ENCODE measurements around the gene TMEM270.
A peak's percentile ranks its signal among the peaks of the same experiment; 100 is the strongest.
"Not testable (repeated sequence)": the region's sequence is repeated elsewhere in the genome, so short reads cannot be mapped to it uniquely, and the experiment has no call there.

TMEM270 gene

GRCh38 chr7:73844131-73844547, 16.8 kb upstream of the TMEM270 start:
- no peak overlapping the region for H3K27ac ChIP-seq
- DNase-seq (ENCODE audit: low spot score): no peak
- no peak for TF ChIP-seq CTCF (conservative IDR thresholded peaks at IDR 0.05; ENCODE audit: low read depth)
- CTCF ChIA-PET: interaction anchor here (1.2 kb wide), 1 partner anchor 33 kb away, joined by 6 read pairs; no protein-coding TSS in a partner anchor
- POLR2A ChIA-PET (ENCODE audit: low non-redundant PET): interaction anchor here (1.6 kb wide), 1 partner anchor 11 kb away, joined by 8 read pairs; no protein-coding TSS in a partner anchor

- peak overlapping the region; percentile 61 for H3K27ac ChIP-seq
- POLR2A ChIA-PET (ENCODE audit: low non-redundant PET): interaction anchor here (0.6 kb wide), 1 partner anchor 23 kb away, joined by 3 read pairs; no protein-coding TSS in a partner anchor
- DNase-seq (ENCODE audit: low spot score): peak; percentile 52
- no peak for TF ChIP-seq CTCF (conservative IDR thresholded peaks at IDR 0.05; ENCODE audit: low read depth)
- CTCF ChIA-PET: interaction anchor here (0.6 to 1.2 kb wide), 2 partner anchors 34 to 1197 kb away, joined by 3 to 6 read pairs; no protein-coding TSS in a partner anchor
Observed at GRCh38 chr7:73844848-73845460, 16.0 kb upstream of the TMEM270 start.

GRCh38 chr7:73845701-73846195, 15.2 kb upstream of the TMEM270 start:
- CTCF ChIA-PET; H3K27ac ChIP-seq; POLR2A ChIA-PET (ENCODE audit: low non-redundant PET); DNase-seq (ENCODE audit: low spot score): not testable (repeated sequence)

- ChIA-PET POLR2A (ENCODE audit: low non-redundant PET) (no interaction called here), CTCF (no interaction called here)
- H3K27ac ChIP-seq: peak overlapping the region; percentile 32; the same call in 1 of the 2 replicates
- DNase-seq (ENCODE audit: low spot score): no peak
- TF ChIP-seq CTCF (conservative IDR thresholded peaks at IDR 0.05; ENCODE audit: low read depth): no peak
Observed at GRCh38 chr7:73847941-73848723, 12.8 kb upstream of the TMEM270 start.

GRCh38 chr7:73850781-73851207, 10.2 kb upstream of the TMEM270 start:
- DNase-seq (ENCODE audit: low spot score): peak; percentile 92

More at GRCh38 chr7:73850781-73851207, 10.2 kb upstream of the TMEM270 start:
- H3K27ac ChIP-seq: peak overlapping the region; percentile 97
- ChIA-PET POLR2A (ENCODE audit: low non-redundant PET) (interaction anchor here (0.7 to 1.0 kb wide), 2 partner anchors 19 to 144 kb away, joined by 3 to 4 read pairs; no protein-coding TSS in a partner anchor), CTCF (interaction anchor here (0.6 to 1.1 kb wide), 3 partner anchors 18 to 176 kb away, joined by 3 to 4 read pairs (median 3); no protein-coding TSS in a partner anchor)
- TF ChIP-seq CTCF (conservative IDR thresholded peaks at IDR 0.05; ENCODE audit: low read depth): no peak

Measured in RWPE1 (cell line).